OCI-LY3 (cell line): ENCODE measurements around the gene MAGIX.

Experiments
- CTCF ChIP-seq: fragments of 200-600, 300-600 bp; sonication (generic); IDR thresholded peaks from 2 replicates; pipeline ENCODE4 v1.5.1; 2014; ENCODE audit warnings: antibody characterized with exemption, low read length, low read depth
- EZH2phosphoT487 ChIP-seq: fragments of 200-600 bp; shearing (Covaris generic); IDR thresholded peaks from 2 replicates; pipeline ENCODE4 v1.6.1; 2018; ENCODE audit warnings: antibody characterized with exemption, mixed run types, low read depth

GRCh38 chrX:49208399-49208798, 45.8 kb downstream of the MAGIX start:
- TF ChIP-seq CTCF, result no peak
- no peak for TF ChIP-seq EZH2phosphoT487
